GM21423 (cell line): ENCODE results near the gene P2RY10.
A peak's percentile ranks its signal among the peaks of the same experiment; 100 is the strongest.
"Not testable (repeated sequence)": the region's sequence is repeated elsewhere in the genome, so short reads cannot be mapped to it uniquely, and the experiment has no call there.

ENCODE experiments used
- ATAC-seq: cut with Tn5 transposase; IDR thresholded peaks from one replicate; pipeline ENCODE4 v1.9.1; 2021; ENCODE audit warnings: mild to moderate bottlenecking, moderate library complexity; ENCODE audit not compliant: unreplicated experiment

Gene P2RY10, protein sequence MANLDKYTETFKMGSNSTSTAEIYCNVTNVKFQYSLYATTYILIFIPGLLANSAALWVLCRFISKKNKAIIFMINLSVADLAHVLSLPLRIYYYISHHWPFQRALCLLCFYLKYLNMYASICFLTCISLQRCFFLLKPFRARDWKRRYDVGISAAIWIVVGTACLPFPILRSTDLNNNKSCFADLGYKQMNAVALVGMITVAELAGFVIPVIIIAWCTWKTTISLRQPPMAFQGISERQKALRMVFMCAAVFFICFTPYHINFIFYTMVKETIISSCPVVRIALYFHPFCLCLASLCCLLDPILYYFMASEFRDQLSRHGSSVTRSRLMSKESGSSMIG

DNA sequence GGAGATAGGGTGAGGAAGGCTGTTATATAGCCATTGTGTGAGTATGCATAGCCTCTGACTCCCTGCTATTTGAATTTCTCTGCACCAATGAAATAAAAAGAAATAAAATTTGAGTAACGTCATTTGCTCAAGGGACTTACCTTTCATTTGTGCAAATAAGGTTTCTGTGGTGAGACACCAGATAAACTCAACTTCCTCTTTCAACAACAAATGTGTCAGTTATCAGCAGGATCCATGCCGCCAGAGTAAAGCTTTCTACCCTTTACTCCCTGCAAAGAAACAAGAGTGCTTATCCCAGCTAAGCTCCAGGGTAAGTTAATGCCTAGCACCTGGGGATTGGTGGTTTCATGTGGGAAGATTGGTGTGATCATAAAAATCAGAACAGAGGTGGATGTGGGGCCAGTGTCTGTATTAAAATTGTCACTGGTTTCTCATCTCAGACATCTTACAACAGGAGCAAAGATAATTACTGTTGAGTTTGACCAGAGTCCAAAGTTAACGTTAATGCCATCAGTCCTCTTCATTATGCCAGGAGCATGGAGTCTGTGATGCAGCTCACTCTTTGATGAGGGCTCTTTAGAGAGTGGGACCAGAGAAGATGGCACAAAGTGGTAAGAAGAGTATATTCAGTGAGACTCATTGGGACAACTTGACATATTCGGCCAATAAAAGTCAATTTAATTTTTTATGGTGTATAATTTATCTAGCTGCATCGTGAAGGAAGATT, at the start of gene P2RY10:
TSS of gene P2RY10 (plus strand) at position 206 of the 727 bp plus-strand sequence. CDS start 15,130 bp downstream, outside the sequence.
- peak; percentile 71 for ATAC-seq

- peak; percentile 26 for ATAC-seq
Measured at GRCh38 chrX:78922754-78923153, 22.4 kb upstream of the P2RY10 start.

GRCh38 chrX:78923198-78924015, 21.8 kb upstream of the P2RY10 start:
- peak; percentile 88 for ATAC-seq

DNA sequence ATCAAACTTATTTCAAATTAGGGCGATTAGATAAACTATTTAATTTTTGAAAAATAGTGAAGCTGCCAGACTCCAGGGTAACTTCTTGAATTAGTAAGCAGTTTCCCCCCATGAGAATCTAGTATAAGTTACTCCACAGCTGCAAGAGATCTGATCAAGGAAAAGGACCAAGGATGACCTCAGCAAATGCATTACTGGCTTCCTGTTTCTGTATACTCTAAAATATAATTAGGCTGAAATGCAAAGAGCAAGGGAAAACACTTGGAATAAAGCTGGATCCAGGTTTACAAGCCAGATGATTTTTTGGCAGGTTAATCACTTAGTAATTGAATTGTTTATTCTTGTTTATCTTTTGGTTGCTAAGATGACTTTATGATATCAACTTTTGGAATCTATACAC, 13.4 kb upstream of the P2RY10 start:
- no peak for ATAC-seq

DNA sequence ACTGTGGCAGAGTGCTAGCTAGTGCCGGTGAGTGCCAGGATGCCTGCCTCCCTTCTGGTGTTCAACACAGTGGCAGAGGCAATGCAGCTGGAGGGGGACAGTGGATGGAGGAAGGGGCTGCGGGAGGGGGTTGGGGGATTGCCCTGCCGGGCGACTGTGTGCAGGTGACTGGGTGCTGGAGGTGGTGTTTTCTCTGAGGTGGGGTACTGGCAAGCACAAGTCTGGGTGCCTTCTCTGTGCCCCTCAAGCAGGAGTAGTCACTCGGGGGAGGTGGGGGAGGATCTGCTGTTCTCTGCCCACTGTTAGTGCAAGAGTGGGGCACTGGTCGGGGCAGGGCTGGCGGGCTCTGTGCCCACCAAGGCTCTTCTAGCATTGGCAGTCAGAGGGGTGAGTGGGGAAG, 10.3 kb upstream of the P2RY10 start:
- no peak for ATAC-seq

DNA sequence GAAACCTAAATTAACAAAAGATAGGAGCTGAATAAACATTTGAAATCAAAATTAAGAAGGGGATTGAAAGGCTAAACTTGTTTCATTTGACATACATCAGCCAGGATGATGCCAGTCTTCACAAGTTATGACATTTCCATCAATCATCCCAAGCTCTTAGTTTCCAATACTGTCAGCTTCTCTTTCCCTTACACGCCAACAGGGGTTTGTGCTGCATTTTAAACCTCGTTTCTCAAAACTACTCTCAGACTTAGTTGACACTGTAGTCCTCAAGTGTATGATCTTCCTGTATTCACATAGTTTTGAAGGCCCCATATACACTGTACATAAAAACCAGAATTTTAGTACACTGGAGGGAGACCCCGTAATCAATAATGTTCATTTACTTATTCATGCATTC, 840 bp upstream of the P2RY10 start:
- no peak for ATAC-seq

DNA sequence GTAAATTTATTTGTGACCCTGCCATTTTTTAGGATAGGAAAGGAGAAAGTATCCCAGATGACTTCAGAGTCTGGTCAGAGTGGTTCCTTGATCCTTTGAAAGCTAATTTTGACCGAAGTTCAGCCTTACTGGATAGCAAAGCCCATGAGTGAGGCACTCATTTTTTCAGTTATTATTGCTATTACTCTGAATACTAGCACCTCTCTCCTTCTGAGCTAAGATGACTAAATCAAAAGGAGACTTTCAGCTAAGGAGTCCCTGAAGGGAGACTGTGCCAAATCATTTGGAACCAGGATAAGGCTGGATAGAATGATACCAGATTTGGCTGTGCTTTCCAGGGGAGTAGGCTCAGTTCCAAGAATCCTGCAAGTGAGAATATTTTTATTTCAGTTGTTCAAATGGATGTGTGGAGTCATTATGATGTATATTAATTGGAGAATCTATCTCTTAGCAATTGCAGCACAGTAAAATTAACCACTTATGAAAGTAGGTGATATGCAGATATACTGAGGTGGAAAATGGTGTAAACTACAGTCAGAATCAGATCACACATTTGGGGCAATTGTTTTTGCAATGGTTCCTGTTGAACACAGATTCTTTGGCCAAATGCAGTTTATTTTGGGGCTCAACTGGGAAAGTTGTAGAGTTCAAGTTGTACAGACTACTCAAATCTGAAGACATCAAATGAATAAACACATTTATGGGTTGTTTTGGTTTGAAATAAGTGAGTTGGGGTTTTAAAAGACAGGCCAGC, 1.2 kb downstream of the P2RY10 start:
- ATAC-seq, result no peak

- no peak for ATAC-seq
Measured at GRCh38 chrX:78950009-78950835, 5.0 kb downstream of the P2RY10 start.

- ATAC-seq, result no peak
Measured at GRCh38 chrX:78957049-78957767, 12.0 kb downstream of the P2RY10 start.

DNA sequence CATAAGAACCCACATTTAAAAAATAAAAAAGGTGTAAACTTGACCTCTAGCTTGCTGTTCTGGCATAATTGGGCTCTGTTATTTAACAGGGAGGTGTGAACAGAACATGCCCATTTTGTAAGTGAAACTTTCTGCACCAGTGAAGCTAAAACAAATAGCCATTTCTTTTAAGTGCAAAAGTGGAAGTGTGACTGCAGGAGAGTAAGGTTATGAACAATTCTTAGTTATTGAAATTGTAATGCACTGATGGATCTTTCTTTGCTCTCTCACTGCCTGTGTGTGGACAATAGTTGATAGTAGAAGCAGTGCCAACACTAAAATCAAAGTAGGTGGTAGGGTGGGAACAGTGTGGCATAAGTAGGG, 12.6 kb downstream of the P2RY10 start:
- ATAC-seq, result peak; percentile 81

GRCh38 chrX:78958419-78959116, 13.4 kb downstream of the P2RY10 start:
- no peak for ATAC-seq

DNA sequence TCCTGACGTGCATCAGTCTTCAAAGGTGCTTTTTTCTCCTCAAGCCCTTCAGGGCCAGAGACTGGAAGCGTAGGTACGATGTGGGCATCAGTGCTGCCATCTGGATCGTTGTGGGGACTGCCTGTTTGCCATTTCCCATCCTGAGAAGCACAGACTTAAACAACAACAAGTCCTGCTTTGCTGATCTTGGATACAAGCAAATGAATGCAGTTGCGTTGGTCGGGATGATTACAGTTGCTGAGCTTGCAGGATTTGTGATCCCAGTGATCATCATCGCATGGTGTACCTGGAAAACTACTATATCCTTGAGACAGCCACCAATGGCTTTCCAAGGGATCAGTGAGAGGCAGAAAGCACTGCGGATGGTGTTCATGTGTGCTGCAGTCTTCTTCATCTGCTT, 15.7 kb downstream of the P2RY10 start:
- ATAC-seq, result no peak

DNA sequence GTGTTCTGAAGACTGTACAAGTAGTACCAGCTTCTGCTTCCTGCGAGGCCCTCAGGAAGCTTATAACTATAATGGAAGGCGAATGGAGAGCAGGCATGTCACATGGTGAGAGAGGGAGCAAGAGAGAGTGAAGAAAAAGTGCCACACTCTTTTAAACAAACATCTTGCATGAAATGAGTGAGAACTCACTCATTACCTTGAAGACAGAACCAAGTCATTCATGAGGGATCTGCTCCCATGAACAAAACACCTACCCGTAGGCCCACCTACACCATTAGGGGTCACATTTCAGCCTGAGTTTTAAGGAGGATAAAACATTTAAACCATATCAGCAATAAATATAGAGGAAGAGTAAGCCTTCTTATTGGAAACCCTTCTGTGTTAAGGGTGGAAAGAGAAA, 19.4 kb downstream of the P2RY10 start:
- no peak for ATAC-seq

DNA sequence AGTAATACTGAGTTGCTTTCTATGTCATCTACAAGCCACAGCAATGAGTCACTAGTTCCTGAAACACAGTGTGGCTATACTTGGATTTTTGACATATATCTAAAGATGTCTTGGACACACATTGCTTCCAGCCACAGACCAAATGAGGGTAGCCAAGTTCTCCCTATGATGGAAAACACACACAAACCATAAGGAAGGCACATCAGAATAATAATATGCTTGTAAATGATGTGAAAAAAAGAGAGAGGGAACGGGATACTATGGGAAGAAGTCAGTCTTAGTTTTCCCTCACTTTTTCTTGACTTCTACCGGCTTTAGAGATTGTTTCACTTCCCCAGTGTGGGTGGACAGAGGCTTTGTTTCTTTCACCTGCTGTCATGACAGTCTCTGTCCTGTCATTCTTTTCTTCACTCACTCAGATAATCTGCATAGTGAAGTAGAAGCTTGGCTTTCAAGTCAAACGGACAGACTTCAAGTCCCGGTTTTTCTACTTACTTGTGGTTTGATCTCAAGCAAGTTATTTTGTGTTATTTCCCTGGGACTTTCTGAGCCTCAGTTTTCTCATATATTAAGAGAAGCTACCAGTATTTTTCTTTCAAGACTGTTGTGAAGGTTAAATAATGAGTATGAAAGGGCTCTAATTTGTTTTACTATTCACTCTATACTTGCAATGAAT, 34.7 kb downstream of the P2RY10 start:
- peak; percentile 98 for ATAC-seq

DNA sequence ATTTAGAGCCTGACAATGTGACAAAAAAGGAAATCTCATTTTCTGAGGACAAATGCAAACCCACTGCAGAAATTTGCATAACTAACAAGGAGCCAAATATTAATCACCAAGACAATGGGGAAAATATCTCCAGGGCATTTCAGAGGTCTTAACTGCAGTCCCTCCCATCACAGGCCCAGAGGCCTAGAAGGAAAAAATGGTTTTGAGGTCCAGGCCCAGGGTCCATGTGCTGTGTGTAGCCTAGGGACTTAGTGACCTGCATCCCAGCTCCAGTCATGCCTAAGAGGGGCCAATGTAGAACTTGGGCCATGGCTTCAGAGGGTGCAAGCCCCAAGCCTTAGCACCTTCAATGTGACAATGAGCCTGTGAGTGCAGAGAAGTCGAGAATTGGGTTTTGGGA, 44.2 kb downstream of the P2RY10 start:
- ATAC-seq, result no peak

DNA sequence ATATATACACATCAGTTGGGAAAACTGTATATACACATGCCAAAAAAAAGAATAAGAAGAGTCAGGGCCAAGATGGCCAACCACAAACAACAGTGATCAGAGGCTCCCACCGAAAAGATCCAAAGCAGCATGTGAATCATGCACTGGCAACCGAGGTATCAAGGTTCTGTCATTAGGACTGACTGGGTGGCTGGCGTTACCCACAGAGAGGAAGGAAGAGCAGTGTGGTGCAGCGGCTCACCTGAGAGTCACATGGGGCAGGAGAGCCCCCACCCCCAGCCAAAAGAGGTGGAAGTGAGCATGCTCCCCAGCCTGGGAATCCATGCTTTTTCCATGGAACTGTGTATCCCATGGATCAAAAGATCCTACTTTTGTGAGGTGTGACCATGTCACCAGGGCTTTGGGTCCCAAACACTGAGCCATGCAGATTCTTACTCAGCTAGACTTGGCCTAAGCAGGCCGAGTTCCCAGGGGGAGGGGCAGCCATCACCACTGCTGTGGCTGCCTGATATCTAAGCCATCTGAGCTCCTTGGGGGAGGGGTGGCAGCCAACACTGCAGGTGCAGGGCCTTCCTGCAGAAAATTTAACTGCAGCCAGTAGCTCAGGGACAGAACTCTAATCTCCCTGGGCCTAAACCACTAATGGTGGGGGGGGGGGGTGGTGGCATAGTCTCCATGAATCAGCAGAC, 52.8 kb downstream of the P2RY10 start:
- no peak for ATAC-seq

DNA sequence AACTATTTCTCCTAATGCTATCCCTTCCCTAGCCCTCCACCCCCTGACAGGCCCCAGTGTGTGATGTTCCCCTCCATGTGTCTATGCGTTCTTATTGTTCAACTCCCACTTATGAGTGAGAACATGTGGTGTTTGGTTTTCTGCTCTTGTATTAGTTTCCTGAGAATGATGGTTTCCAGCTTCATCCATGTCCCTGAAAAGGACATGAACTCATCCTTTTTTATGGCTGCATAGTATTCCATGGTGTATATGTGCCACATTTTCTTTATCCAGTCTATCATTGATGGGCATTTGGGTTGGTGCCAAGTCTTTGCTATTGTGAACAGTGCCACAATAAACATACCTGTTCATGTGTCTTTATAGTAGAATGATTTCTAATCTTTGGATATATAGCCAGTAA, 62.3 kb downstream of the P2RY10 start:
- ATAC-seq, result not testable (repeated sequence)
